H1 (cell line): ENCODE measurements around the gene CD63. TPM values are rescaled to one million over a fixed set of nuclear protein-coding genes. Genes with fewer than 3 reads are reported as not detected.

Experiments used
- HDAC6 ChIP-seq: IDR thresholded peaks from one replicate; pipeline ENCODE4 v1.7.1; 2012; ENCODE audit warnings: low read depth, mild to moderate bottlenecking, inconsistent platforms, low read length, moderate library complexity
- KDM1A ChIP-seq: fragments of 200-600, 300-600 bp; sonication (generic); IDR thresholded peaks from 2 replicates; pipeline ENCODE4 v1.7.1; 2016; ENCODE audit warnings: mild to moderate bottlenecking, low read length, borderline replicate concordance
- KDM4A ChIP-seq: IDR thresholded peaks from one replicate; pipeline ENCODE4 v1.7.1; 2012; ENCODE audit warnings: low read depth, mild to moderate bottlenecking, moderate library complexity, low read length, inconsistent platforms; ENCODE audit not compliant: severe bottlenecking
- RBBP5 ChIP-seq: IDR thresholded peaks from 2 replicates; pipeline ENCODE4 v1.7.1; 2012; ENCODE audit warnings: low read depth, mild to moderate bottlenecking, inconsistent platforms, low read length, moderate library complexity, borderline replicate concordance
- RNF2 ChIP-seq: fragments of 200-900, 300-1000 bp; sonication (generic); IDR thresholded peaks from 2 replicates; pipeline ENCODE4 v1.7.1; 2016; ENCODE audit warnings: borderline replicate concordance, low read depth, mild to moderate bottlenecking, antibody characterized with exemption, low read length; ENCODE audit not compliant: poor library complexity, severe bottlenecking; ENCODE audit errors: missing control alignments
- polyA plus RNA-seq, 7 experiments: library from polyadenylated mRNA; depleted of rRNA in 3 of 7; stranded (reverse) in 5 of 7; unstranded in 2 of 7; fragments of >200 nt in 5 of 7; fragments of 200-250 nt in 2 of 7; gene quantifications; 1 replicate in 5 of 7; 2 replicates in 1 of 7; 4 replicates in 1 of 7; pipeline versions ENCODE4 v1.2.1 to v1.2.3, GENCODE V29; 2011 to 2013; ENCODE audit warnings: missing spikeins in 2 of 7, mixed read lengths in 2 of 7
- total RNA-seq: library from RNA; stranded (reverse); fragmentation: NEBNext Ultra II Directional; extraction: Animal tissue kit (Norgen Biotek cat#: 25700); gene quantifications from 2 replicates; pipeline ENCODE4 v1.2.1, GENCODE V29; 2021

The CD63 gene
- total and polyA plus RNA-seq, 2 of the 8 experiments (the other 6 are each of a cell fraction or from before 2014, with no cell fraction given) = 440 to 526 TPM

- TF ChIP-seq KDM1A (no peak), RNF2 (no peak), KDM4A (no peak), HDAC6 (no peak), RBBP5 (no peak)
- TF ChIP-seq, all 59 proteins: peak for 0
These were observed 3.5 kb upstream of the CD63 start (continued) for GRCh38 chr12:55732288-55732687.
